Fibroblast of the aortic adventitia (primary cell): ENCODE data around the gene CUX1. TPM values are rescaled to one million over a fixed set of nuclear protein-coding genes. Genes with fewer than 3 reads are reported as not detected.

Experiments
- DNase-seq: peaks from one replicate; pipeline ENCODE4 v3.0.0-alpha.2; 2010; ENCODE audit warnings: low read depth
- H3K4me3 ChIP-seq: 2 replicates; pipeline ENCODE4 v1.5.1; 2011; ENCODE audit warnings: low read depth, mild to moderate bottlenecking, control low read depth, low read length, moderate library complexity
- total RNA-seq: library from RNA; depleted of rRNA; stranded (reverse); fragments of >200 nt; gene quantifications from 2 replicates; pipeline ENCODE4 v1.2.3, GENCODE V29; 2012; ENCODE audit warnings: low replicate concordance
- TF ChIP-seq, protein P1 (sequence below): IDR thresholded peaks from 2 replicates; pipeline ENCODE4 v1.5.1; 2011; ENCODE audit warnings: mild to moderate bottlenecking, low read length, control low read depth, inconsistent platforms; ENCODE audit not compliant: insufficient read depth

The CUX1 gene
- total RNA-seq, 1 donor = 44.2 TPM

DNA sequence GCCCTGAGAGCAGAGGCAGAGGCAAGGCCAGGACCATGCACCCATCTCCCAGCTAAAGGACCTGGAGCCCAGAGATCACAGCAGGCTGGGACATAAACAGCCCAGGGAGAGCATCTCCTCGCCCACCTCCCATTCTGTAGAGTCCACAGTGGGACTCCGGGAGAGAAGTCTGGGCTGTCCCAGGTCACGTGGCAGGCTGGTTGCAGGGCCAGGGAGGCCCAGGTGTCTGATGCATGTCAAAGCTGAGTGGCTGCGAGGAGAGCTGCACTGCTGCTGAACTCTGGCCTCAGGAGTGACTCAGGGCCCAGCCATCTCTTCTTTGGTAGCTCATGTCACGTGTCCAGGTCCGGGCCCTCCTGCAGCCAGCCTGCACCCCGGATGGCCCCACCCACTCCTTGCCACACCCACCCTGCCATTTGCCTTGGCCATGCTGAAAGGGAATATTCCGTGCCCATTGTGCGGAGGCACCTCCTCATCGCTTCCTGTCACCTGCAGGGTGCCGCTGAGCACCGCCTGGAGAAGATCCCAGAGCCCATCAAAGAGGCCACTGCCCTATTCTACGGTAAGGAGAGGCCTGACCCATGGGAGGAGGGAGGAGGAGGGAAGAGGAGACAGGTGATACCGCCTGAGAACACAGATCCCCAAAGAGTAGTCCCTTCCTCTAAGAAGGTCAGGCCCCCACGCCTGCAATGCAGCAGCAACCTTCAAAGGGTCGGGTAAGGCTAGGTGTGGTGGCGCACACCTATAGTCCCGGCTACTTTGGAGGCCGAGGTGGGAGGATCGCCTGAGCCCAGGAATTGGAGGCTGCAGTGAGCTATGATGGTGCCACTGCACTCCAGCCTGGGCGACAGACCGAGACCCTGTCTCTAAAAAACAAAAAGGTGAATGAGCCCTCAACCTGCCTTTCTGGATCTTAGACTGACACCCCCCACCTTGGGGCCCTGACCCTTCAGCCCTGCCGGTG, 456.6 kb downstream of the CUX1 start:
- TF ChIP-seq, protein P1, sequence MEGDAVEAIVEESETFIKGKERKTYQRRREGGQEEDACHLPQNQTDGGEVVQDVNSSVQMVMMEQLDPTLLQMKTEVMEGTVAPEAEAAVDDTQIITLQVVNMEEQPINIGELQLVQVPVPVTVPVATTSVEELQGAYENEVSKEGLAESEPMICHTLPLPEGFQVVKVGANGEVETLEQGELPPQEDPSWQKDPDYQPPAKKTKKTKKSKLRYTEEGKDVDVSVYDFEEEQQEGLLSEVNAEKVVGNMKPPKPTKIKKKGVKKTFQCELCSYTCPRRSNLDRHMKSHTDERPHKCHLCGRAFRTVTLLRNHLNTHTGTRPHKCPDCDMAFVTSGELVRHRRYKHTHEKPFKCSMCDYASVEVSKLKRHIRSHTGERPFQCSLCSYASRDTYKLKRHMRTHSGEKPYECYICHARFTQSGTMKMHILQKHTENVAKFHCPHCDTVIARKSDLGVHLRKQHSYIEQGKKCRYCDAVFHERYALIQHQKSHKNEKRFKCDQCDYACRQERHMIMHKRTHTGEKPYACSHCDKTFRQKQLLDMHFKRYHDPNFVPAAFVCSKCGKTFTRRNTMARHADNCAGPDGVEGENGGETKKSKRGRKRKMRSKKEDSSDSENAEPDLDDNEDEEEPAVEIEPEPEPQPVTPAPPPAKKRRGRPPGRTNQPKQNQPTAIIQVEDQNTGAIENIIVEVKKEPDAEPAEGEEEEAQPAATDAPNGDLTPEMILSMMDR = no peak
- peak; percentile 31 for DNase-seq
- no peak overlapping the region for H3K4me3 ChIP-seq

DNA sequence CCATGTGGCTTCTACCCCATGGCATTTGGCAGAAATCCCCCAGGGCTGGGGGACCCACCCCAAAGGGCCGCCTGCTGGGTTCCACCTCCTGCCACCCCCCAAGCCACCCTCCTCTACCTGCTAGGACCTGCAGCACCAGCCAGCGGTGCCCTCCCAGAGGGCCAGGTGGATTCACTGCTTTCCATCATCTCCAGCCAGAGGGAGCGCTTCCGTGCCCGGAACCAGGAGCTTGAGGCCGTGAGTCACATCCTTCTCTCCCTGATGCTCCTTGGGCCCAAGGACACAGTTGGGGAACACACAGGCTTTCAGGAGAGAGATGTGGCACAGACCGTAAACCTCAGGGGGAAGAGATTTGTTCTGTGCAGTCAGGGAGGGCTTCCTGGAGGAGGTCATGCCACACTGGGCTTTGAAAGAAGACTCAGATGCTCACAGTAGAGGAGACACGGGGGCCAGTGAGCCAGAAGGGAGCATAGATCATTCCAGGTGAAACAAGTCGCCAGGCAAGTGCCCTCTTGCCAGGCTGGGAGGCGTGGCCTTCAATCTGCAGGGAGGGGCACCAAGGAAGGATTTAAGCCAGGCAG, 457.8 kb downstream of the CUX1 start:
- no peak overlapping the region for H3K4me3 ChIP-seq
- TF ChIP-seq, protein P1 = no peak

DNA sequence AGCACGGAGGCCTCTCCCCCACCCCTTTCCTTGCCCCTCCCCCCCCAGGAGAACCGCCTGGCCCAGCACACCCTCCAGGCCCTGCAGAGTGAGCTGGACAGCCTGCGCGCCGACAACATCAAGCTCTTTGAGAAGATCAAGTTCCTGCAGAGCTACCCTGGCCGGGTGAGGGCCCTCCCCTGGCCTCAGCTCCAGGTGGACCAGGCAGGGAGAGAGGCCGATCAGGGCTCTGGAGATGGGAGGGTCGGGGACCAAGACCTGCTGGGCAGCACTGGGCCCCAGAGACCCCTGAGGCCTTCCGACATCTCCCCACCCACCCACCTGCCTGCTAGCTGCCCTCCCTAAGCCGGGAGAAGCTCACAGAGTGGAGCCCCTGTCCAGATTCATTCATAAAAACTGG, 460.5 kb downstream of the CUX1 start:
- H3K4me3 ChIP-seq = no peak overlapping the region
- no peak for DNase-seq
- TF ChIP-seq, protein P1 = no peak

More for the DNA sequence above, 457.8 kb downstream of the CUX1 start:
- no peak for DNase-seq

DNA sequence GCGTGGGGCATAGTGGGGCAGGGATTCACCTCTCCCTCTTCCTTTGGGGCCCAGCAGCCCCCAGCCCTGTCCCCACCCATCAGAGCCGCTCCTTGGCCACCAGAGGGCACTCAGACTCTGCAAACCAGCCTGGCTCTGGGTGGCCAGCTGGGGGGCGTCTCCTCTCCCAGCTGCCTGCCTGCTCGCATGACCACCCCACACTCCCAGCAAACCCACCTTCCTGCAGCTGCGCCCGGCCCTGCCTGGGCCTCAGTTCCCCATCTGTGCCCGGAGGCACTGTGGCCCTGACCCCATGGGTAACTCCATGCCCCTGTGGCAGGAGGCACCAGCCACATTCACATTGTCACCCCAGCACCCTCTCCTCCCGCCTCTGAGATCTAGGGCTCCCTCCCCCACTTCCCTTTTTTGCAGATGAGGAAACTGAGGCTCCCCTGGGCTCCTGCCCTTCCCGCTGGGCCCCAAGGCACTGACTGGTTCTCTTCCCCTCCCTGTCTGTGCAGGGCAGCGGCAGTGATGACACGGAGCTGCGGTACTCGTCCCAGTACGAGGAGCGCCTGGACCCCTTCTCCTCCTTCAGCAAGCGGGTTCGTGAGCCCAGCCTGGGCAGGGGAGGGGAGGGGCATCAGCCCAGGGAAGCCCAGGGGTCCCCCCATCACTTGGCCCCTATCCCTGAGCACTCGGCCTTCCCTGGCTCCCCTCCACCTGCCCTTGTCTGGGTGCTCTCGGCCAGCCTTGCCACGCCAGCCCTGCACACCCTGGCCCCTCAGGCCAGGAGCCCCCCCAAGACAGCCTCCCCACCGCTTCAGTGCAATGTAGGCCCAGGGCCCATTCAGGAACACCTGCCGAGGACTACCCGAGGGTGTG, 462.3 kb downstream of the CUX1 start:
- H3K4me3 ChIP-seq = no peak overlapping the region
- peak; percentile 43 for DNase-seq
- TF ChIP-seq, protein P1 = peak; percentile 84

DNA sequence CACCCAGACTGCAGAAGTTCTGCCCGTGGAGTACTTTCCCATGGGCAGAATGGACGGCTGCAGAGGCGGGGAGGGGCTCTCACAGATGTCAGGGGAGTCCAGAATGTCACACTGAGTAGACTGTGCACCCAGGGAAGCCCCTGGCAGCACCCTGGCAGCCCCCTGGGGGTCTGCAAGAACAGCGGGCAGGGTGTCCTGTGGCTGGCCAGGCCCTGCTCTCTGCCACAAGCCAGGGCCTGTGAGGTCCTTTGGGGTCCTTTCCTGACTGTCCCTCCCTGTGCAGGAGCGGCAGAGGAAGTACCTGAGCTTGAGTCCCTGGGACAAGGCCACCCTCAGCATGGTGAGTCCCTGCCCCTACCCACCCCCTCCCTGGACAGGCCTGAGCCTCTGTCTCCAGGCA, 463.1 kb downstream of the CUX1 start:
- DNase-seq = no peak
- TF ChIP-seq, protein P1 = no peak
- H3K4me3 ChIP-seq = no peak overlapping the region

DNA sequence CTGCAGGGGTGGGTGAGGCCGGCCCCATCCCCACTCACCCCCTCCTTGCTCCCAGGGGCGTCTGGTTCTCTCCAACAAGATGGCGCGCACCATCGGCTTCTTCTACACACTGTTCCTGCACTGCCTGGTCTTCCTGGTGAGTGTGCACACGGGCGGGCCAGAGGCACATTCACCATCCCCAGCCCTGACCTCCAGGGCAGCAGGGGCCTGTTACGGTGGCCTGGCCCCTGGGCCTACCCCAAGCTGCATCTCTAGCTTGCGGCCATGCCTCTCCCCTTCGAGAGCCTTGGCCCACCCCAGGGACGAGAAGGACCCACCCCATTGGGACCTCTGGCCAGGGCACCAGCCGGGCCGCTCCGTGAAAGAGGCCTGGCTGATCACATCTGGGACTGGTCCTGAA, 464.4 kb downstream of the CUX1 start:
- TF ChIP-seq, protein P1 = no peak
- no peak for DNase-seq
- H3K4me3 ChIP-seq = no peak overlapping the region
